NCI-H345 treated with DMSO at 0.1 percent for 48 hours (cell line): ENCODE data around the gene ARHGAP26.

ENCODE experiments used
- DNase-seq: peaks from one replicate; lab custom pipeline; 2025; ENCODE audit not compliant: unreplicated experiment; lab: John Stamatoyannopoulos, UW

ARHGAP26 gene

GRCh38 chr5:142810081-142810480 lies 39.9 kb downstream of the ARHGAP26 start:
- no peak for DNase-seq

- no peak for DNase-seq
These were observed 40.6 kb downstream of the ARHGAP26 start for GRCh38 chr5:142810743-142811290.

GRCh38 chr5:142811866-142812557 lies 41.8 kb downstream of the ARHGAP26 start:
- DNase-seq: no peak

GRCh38 chr5:142813220-142813619 lies 43.0 kb downstream of the ARHGAP26 start:
- no peak for DNase-seq

- DNase-seq: no peak
These were observed 43.9 kb downstream of the ARHGAP26 start for GRCh38 chr5:142814122-142814521.

GRCh38 chr5:142815469-142815868 lies 45.3 kb downstream of the ARHGAP26 start:
- no peak for DNase-seq

- peak; percentile 22 for DNase-seq
These were observed 46.6 kb downstream of the ARHGAP26 start for GRCh38 chr5:142816531-142817430.

GRCh38 chr5:142817949-142818431 lies 47.8 kb downstream of the ARHGAP26 start:
- no peak for DNase-seq

GRCh38 chr5:142819292-142819691 lies 49.1 kb downstream of the ARHGAP26 start:
- no peak for DNase-seq

GRCh38 chr5:142819825-142820224 lies 49.6 kb downstream of the ARHGAP26 start:
- no peak for DNase-seq

GRCh38 chr5:142820447-142820846 lies 50.3 kb downstream of the ARHGAP26 start:
- no peak for DNase-seq

- DNase-seq: no peak
These were observed 51.0 kb downstream of the ARHGAP26 start for GRCh38 chr5:142821034-142821732.

- no peak for DNase-seq
These were observed 51.7 kb downstream of the ARHGAP26 start for GRCh38 chr5:142821733-142822487.

- DNase-seq: no peak
These were observed 52.9 kb downstream of the ARHGAP26 start for GRCh38 chr5:142823126-142823525.

GRCh38 chr5:142823806-142824205 lies 53.6 kb downstream of the ARHGAP26 start:
- DNase-seq: no peak

GRCh38 chr5:142824391-142824790 lies 54.2 kb downstream of the ARHGAP26 start:
- DNase-seq: no peak

GRCh38 chr5:142825378-142826089 lies 55.4 kb downstream of the ARHGAP26 start:
- no peak for DNase-seq

GRCh38 chr5:142826093-142826492 lies 55.9 kb downstream of the ARHGAP26 start:
- DNase-seq: no peak

- DNase-seq: no peak
These were observed 56.7 kb downstream of the ARHGAP26 start for GRCh38 chr5:142826741-142827492.
